Sigmoid colon (tissue), 4 donors: ENCODE results near the gene ABLIM1.

Experiments used
- EP300 ChIP-seq, 4 donors: sonication (generic); formaldehyde crosslinking; IDR thresholded peaks; one replicate each; pipeline ENCODE4 v1.6.1; 2017; ENCODE audit warnings: antibody characterized with exemption in 4 of 4
- POLR2AphosphoS5 ChIP-seq, 4 donors: sonication (generic); formaldehyde crosslinking; IDR thresholded peaks; one replicate each; pipeline ENCODE4 v1.6.1; 2017; ENCODE audit warnings: antibody characterized with exemption in 4 of 4
- TF ChIP-seq, protein P1 (sequence below), 4 experiments: fragments of 450-650 bp in 3 of 4; fragments of 200-600 bp in 1 of 4; IDR thresholded peaks; one replicate each; pipeline ENCODE4 v1.5.1; 2016 to 2019; ENCODE audit warnings: antibody characterized with exemption in 4 of 4, mild to moderate bottlenecking in 3 of 4, moderate library complexity in 2 of 4

GRCh38 chr10:114683593-114683992 is 25.5 kb upstream of the ABLIM1 start:
- TF ChIP-seq, protein P1, sequence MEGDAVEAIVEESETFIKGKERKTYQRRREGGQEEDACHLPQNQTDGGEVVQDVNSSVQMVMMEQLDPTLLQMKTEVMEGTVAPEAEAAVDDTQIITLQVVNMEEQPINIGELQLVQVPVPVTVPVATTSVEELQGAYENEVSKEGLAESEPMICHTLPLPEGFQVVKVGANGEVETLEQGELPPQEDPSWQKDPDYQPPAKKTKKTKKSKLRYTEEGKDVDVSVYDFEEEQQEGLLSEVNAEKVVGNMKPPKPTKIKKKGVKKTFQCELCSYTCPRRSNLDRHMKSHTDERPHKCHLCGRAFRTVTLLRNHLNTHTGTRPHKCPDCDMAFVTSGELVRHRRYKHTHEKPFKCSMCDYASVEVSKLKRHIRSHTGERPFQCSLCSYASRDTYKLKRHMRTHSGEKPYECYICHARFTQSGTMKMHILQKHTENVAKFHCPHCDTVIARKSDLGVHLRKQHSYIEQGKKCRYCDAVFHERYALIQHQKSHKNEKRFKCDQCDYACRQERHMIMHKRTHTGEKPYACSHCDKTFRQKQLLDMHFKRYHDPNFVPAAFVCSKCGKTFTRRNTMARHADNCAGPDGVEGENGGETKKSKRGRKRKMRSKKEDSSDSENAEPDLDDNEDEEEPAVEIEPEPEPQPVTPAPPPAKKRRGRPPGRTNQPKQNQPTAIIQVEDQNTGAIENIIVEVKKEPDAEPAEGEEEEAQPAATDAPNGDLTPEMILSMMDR (IDR thresholded peaks at IDR 0.05): no peak
- TF ChIP-seq POLR2AphosphoS5 (IDR thresholded peaks at IDR 0.05): no peak
- TF ChIP-seq EP300 (IDR thresholded peaks at IDR 0.05): no peak
